WTC11 (cell line): ENCODE data around the gene BRINP1. TPM values are rescaled to one million over a fixed set of nuclear protein-coding genes. Genes with fewer than 3 reads are reported as not detected.
A peak's percentile ranks its signal among the peaks of the same experiment; 100 is the strongest.

Source experiments
- ATAC-seq: fragments of 200-7000 bp; cut with Tn5 transposase; 2 replicates; pipeline ENCODE4 v1.10.0; 2021; ENCODE audit warnings: mild to moderate bottlenecking, moderate library complexity
- CTCF ChIA-PET: fragments of 300-600 bp; sonication (Branson Sonifier 250); formaldehyde crosslinking; loops from one replicate; lab custom pipeline; 2021; ENCODE audit warnings: antibody characterized with exemption; lab: Charles Lee
- POLR2A ChIA-PET: fragments of 350-600 bp; sonication (Branson Sonifier 250); formaldehyde crosslinking; loops from one replicate; lab custom pipeline; 2021; ENCODE audit warnings: antibody characterized with exemption; lab: Charles Lee
- DNase-seq: peaks from one replicate; pipeline ENCODE4 v3.0.0; 2021; ENCODE audit warnings: low spot score
- H3K27ac Mint-ChIP-seq: 2 replicates; pipeline ENCODE4 v1.8.0; 2021; ENCODE audit warnings: mixed read lengths
- H3K27me3 Mint-ChIP-seq: 2 replicates; pipeline ENCODE4 v1.8.0; 2021; ENCODE audit warnings: low read depth, mild to moderate bottlenecking, moderate library complexity, mixed read lengths
- H3K36me3 Mint-ChIP-seq: 2 replicates; pipeline ENCODE4 v1.8.0; 2021; ENCODE audit warnings: mixed read lengths
- H3K4me1 Mint-ChIP-seq: 2 replicates; pipeline ENCODE4 v1.8.0; 2022; ENCODE audit warnings: mixed read lengths
- H3K4me3 Mint-ChIP-seq: 2 replicates; pipeline ENCODE4 v1.8.0; 2021; ENCODE audit warnings: mild to moderate bottlenecking, moderate library complexity, mixed read lengths
- H3K9me3 Mint-ChIP-seq: 2 replicates; pipeline ENCODE4 v1.8.0; 2021; ENCODE audit warnings: mixed read lengths
- ATF1 ChIP-seq: sonication (generic); formaldehyde crosslinking; IDR thresholded peaks from 2 replicates; pipeline ENCODE4 v1.8.1; 2023; ENCODE audit warnings: mild to moderate bottlenecking, moderate library complexity, missing genetic modification reagents
- EMX1 ChIP-seq: fragments of 250-450 bp; sonication (Bioruptor Pico); IDR thresholded peaks from 2 replicates; pipeline ENCODE4 v1.8.0; 2021; ENCODE audit warnings: mild to moderate bottlenecking
- KAT7 ChIP-seq: sonication (generic); formaldehyde crosslinking; IDR thresholded peaks from 2 replicates; pipeline ENCODE4 v1.8.1; 2023; ENCODE audit warnings: missing genetic modification reagents, mild to moderate bottlenecking, borderline replicate concordance
- NFYB ChIP-seq: sonication (generic); formaldehyde crosslinking; conservative IDR thresholded peaks from 2 replicates; pipeline ENCODE4 v1.8.0; 2022; ENCODE audit warnings: low read depth, missing genetic modification reagents
- NR1H2 ChIP-seq: sonication (generic); formaldehyde crosslinking; IDR thresholded peaks from 2 replicates; pipeline ENCODE4 v1.9.0; 2021; ENCODE audit warnings: mild to moderate bottlenecking, moderate library complexity, missing genetic modification reagents
- OVOL2 ChIP-seq: fragments of 250-450 bp; sonication (Bioruptor Pico); IDR thresholded peaks from 2 replicates; pipeline ENCODE4 v1.9.0; 2021; ENCODE audit warnings: mild to moderate bottlenecking, borderline replicate concordance
- SMAD3 ChIP-seq: sonication (generic); formaldehyde crosslinking; IDR thresholded peaks from 2 replicates; pipeline ENCODE4 v1.8.0; 2022; ENCODE audit warnings: missing genetic modification reagents, mild to moderate bottlenecking, borderline replicate concordance
- SOX15 ChIP-seq: fragments of 250-450 bp; sonication (Bioruptor Pico); IDR thresholded peaks from 2 replicates; pipeline ENCODE4 v1.9.0; 2021; ENCODE audit warnings: mild to moderate bottlenecking
- TCF7 ChIP-seq: sonication (generic); formaldehyde crosslinking; IDR thresholded peaks from 2 replicates; pipeline ENCODE4 v1.8.0; 2022; ENCODE audit warnings: mild to moderate bottlenecking, low read depth, missing genetic modification reagents, moderate library complexity
- TEAD4 ChIP-seq: sonication (generic); formaldehyde crosslinking; IDR thresholded peaks from 2 replicates; pipeline ENCODE4 v1.8.0; 2022; ENCODE audit warnings: mild to moderate bottlenecking, missing genetic modification reagents
- ZNF138 ChIP-seq: sonication (generic); formaldehyde crosslinking; conservative IDR thresholded peaks from 2 replicates; pipeline ENCODE4 v1.8.1; 2022; ENCODE audit warnings: mild to moderate bottlenecking, moderate library complexity, missing genetic modification reagents
- ZNF396 ChIP-seq: fragments of 250-450 bp; sonication (Bioruptor Pico); IDR thresholded peaks from 2 replicates; pipeline ENCODE4 v1.8.0; 2021; ENCODE audit warnings: mild to moderate bottlenecking, moderate library complexity, borderline replicate concordance
- ZNF416 ChIP-seq: fragments of 250-450 bp; sonication (Bioruptor Pico); IDR thresholded peaks from 2 replicates; pipeline ENCODE4 v1.9.0; 2021; ENCODE audit warnings: mild to moderate bottlenecking, inconsistent platforms
- total RNA-seq: library from RNA; stranded (reverse); gene quantifications from 3 replicates; pipeline ENCODE4 v1.2.3, GENCODE V29; 2021
- TF ChIP-seq, protein P1 (sequence below): sonication (generic); formaldehyde crosslinking; IDR thresholded peaks from 2 replicates; pipeline ENCODE4 v1.8.1; 2023; ENCODE audit warnings: mild to moderate bottlenecking, moderate library complexity, missing genetic modification reagents
- TF ChIP-seq, protein P2 (sequence below): sonication (generic); formaldehyde crosslinking; IDR thresholded peaks from 2 replicates; pipeline ENCODE4 v1.8.1; 2022; ENCODE audit warnings: low read depth, mild to moderate bottlenecking, moderate library complexity, missing genetic modification reagents, borderline replicate concordance
- TF ChIP-seq, protein P3 (sequence below): sonication (generic); formaldehyde crosslinking; IDR thresholded peaks from 2 replicates; pipeline ENCODE4 v1.8.1; 2022; ENCODE audit warnings: mild to moderate bottlenecking, missing genetic modification reagents, moderate library complexity, borderline replicate concordance
- TF ChIP-seq, protein P4 (sequence below): sonication (generic); formaldehyde crosslinking; conservative IDR thresholded peaks from 2 replicates; pipeline ENCODE4 v1.8.1; 2022; ENCODE audit warnings: mild to moderate bottlenecking, missing genetic modification reagents
- TF ChIP-seq, protein P5 (sequence below): fragments of 200-600 bp; IDR thresholded peaks from 2 replicates; pipeline ENCODE4 v1.8.0; 2022; ENCODE audit warnings: antibody characterized with exemption
- TF ChIP-seq, protein P6 (sequence below): sonication (generic); formaldehyde crosslinking; IDR thresholded peaks from 2 replicates; pipeline ENCODE4 v1.8.0; 2022; ENCODE audit warnings: mild to moderate bottlenecking, missing genetic modification reagents
- TF ChIP-seq, protein P7 (sequence below): sonication (generic); formaldehyde crosslinking; IDR thresholded peaks from 2 replicates; pipeline ENCODE4 v1.8.0; 2022; ENCODE audit warnings: mild to moderate bottlenecking, missing genetic modification reagents

Gene BRINP1
- total RNA-seq, 1 experiment from 2014 or later: 19.5 TPM

DNA sequence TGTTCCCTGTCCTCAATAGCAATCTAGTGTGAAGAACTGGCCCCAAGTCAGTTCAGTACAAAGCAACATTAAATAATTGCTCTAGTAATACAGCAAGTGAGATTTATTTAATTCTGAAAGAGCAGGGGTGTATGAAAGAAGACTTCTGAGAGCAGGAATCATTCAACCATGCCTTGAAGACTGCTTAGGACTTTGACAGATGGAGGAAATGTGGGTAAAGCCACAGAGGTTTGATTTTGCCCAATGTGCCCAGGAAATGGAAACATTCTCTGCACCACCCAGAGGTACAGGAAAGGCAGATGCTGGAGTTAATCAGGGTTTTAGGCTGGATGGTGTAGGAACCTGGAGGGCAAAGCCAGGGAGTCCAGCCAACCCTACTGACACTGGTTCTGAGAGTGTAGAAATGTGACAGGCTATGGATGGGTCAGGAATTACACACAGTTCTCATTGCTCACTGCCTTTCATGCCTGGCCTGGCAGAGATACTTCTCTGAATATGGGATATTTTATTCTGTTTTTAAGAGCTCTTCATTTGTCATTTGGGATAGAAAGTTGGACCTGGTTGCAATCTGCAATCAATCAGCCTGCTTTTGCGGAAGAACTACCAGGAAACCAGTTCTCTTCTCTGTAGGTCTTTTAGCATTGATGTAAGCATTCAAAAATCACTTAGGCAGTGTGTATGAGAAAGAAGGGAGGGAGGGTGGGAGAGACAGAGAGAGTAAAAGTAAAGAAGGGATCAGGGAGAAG lies 88.3 kb downstream of the BRINP1 start:
- no peak overlapping the region for H3K4me3 Mint-ChIP-seq
- no peak for TF ChIP-seq EMX1 (CRISPR knock-in tag)
- TF ChIP-seq TEAD4: no peak
- TF ChIP-seq OVOL2 (CRISPR knock-in tag): no peak
- ChIA-PET CTCF (no interaction called here), POLR2A (interaction anchor here (0.7 kb wide), 1 partner anchor 113 kb away, joined by 3 read pairs; no protein-coding TSS in a partner anchor)
- no peak for ATAC-seq
- H3K9me3 Mint-ChIP-seq: no peaks in the 10 kb centered on the region
- DNase-seq: no peak
- H3K4me1 Mint-ChIP-seq: peaks cover 67% of the 10 kb centered on the region
- no peak overlapping the region for H3K27ac Mint-ChIP-seq
- no peaks in the 10 kb centered on the region for H3K36me3 Mint-ChIP-seq
- no peaks in the 10 kb centered on the region for H3K27me3 Mint-ChIP-seq

DNA sequence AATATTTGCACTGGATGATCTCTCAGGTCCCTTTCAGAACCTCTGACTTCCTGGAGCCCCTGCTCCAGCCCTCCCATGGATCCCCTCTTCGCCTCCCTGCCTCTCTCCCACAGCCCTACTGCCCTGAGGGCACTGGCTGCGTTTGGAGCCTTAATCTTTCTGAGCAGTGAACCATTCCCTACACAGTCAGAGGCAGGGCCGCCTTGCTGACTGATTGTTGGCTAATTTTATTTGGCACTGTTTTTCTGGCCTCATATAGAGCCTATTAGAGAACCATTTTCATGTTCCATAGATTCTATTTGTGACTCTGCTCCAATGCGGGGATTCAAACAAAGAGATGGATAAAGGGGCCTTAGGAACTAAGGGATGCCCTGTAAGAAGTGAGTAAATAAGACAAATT lies 91.1 kb downstream of the BRINP1 start:
- POLR2A ChIA-PET: no interaction called here
- Mint-ChIP-seq H3K27me3 (no peaks in the 10 kb centered on the region), H3K9me3 (no peaks in the 10 kb centered on the region), H3K4me1 (peaks cover 55% of the 10 kb centered on the region), H3K27ac (no peak overlapping the region), H3K36me3 (no peaks in the 10 kb centered on the region), H3K4me3 (no peak overlapping the region)
- CTCF ChIA-PET: no interaction called here
- ATAC-seq (peak; percentile 59), DNase-seq (peak; percentile 21)
- TF ChIP-seq, protein P1, sequence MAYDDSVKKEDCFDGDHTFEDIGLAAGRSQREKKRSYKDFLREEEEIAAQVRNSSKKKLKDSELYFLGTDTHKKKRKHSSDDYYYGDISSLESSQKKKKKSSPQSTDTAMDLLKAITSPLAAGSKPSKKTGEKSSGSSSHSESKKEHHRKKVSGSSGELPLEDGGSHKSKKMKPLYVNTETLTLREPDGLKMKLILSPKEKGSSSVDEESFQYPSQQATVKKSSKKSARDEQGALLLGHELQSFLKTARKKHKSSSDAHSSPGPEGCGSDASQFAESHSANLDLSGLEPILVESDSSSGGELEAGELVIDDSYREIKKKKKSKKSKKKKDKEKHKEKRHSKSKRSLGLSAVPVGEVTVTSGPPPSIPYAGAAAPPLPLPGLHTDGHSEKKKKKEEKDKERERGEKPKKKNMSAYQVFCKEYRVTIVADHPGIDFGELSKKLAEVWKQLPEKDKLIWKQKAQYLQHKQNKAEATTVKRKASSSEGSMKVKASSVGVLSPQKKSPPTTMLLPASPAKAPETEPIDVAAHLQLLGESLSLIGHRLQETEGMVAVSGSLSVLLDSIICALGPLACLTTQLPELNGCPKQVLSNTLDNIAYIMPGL (CRISPR knock-in tag): no peak

DNA sequence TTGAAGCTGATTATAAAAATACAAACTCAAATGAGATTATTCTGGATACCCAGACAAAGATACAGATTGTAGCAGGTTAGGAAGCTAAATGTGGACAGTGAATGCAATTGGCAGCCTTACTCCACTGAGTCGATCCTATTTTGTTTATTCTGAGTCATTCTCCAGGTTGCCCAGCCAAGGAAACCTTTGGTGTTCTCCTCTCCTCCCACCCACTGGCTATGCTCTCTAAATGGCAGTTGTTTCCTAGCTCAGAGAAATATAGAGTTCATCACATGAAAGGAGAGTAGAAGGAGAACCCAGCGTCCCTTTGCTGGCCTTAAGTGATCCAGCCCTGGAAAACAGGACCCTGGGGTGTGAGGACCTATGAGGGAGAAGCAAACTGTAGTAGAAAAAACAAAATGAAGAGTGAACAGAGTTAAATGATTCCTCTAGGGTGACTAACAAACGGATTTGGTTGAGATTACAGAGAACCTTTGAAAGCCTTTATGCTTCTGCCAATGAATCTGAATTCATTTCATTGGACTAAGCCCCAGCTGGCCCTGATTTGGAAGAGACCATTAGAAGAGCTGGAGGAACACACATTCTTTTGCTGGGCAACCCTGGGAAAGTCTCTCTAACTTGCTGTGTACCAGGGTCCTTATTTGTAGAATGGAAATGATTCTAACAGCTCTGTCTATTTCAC lies 95.1 kb downstream of the BRINP1 start:
- H3K36me3 Mint-ChIP-seq: no peaks in the 10 kb centered on the region
- H3K27ac Mint-ChIP-seq: no peak overlapping the region; the same call in 1 of the 2 replicates
- ChIA-PET CTCF (interaction anchor here (0.8 to 3.0 kb wide), 2 partner anchors 10 to 91 kb away, joined by 3 to 20 read pairs; no protein-coding TSS in a partner anchor), POLR2A (no interaction called here)
- peaks cover 48% of the 10 kb centered on the region for H3K4me1 Mint-ChIP-seq
- no peak overlapping the region for H3K4me3 Mint-ChIP-seq
- no peak for DNase-seq
- no peaks in the 10 kb centered on the region for H3K27me3 Mint-ChIP-seq
- no peak for ATAC-seq
- no peaks in the 10 kb centered on the region for H3K9me3 Mint-ChIP-seq
- no peak for TF ChIP-seq ZNF416 (CRISPR knock-in tag)
- no peak for TF ChIP-seq SOX15 (CRISPR knock-in tag)
- TF ChIP-seq SMAD3 (CRISPR knock-in tag): no peak
- TF ChIP-seq ZNF396 (CRISPR knock-in tag): no peak
- TF ChIP-seq, protein P2, sequence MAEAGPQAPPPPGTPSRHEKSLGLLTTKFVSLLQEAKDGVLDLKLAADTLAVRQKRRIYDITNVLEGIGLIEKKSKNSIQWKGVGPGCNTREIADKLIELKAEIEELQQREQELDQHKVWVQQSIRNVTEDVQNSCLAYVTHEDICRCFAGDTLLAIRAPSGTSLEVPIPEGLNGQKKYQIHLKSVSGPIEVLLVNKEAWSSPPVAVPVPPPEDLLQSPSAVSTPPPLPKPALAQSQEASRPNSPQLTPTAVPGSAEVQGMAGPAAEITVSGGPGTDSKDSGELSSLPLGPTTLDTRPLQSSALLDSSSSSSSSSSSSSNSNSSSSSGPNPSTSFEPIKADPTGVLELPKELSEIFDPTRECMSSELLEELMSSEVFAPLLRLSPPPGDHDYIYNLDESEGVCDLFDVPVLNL: no peak
- TF ChIP-seq ZNF138: no peak
- TF ChIP-seq NFYB: no peak
- TF ChIP-seq KAT7: no peak
- TF ChIP-seq, protein P3, sequence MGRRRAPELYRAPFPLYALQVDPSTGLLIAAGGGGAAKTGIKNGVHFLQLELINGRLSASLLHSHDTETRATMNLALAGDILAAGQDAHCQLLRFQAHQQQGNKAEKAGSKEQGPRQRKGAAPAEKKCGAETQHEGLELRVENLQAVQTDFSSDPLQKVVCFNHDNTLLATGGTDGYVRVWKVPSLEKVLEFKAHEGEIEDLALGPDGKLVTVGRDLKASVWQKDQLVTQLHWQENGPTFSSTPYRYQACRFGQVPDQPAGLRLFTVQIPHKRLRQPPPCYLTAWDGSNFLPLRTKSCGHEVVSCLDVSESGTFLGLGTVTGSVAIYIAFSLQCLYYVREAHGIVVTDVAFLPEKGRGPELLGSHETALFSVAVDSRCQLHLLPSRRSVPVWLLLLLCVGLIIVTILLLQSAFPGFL: no peak
- TF ChIP-seq TCF7: no peak
- TF ChIP-seq, protein P4, sequence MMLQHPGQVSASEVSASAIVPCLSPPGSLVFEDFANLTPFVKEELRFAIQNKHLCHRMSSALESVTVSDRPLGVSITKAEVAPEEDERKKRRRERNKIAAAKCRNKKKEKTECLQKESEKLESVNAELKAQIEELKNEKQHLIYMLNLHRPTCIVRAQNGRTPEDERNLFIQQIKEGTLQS (CRISPR knock-in tag): no peak
- TF ChIP-seq, protein P5, sequence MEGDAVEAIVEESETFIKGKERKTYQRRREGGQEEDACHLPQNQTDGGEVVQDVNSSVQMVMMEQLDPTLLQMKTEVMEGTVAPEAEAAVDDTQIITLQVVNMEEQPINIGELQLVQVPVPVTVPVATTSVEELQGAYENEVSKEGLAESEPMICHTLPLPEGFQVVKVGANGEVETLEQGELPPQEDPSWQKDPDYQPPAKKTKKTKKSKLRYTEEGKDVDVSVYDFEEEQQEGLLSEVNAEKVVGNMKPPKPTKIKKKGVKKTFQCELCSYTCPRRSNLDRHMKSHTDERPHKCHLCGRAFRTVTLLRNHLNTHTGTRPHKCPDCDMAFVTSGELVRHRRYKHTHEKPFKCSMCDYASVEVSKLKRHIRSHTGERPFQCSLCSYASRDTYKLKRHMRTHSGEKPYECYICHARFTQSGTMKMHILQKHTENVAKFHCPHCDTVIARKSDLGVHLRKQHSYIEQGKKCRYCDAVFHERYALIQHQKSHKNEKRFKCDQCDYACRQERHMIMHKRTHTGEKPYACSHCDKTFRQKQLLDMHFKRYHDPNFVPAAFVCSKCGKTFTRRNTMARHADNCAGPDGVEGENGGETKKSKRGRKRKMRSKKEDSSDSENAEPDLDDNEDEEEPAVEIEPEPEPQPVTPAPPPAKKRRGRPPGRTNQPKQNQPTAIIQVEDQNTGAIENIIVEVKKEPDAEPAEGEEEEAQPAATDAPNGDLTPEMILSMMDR: no peak
- TF ChIP-seq, protein P6, sequence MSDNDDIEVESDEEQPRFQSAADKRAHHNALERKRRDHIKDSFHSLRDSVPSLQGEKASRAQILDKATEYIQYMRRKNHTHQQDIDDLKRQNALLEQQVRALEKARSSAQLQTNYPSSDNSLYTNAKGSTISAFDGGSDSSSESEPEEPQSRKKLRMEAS (CRISPR knock-in tag): no peak
- TF ChIP-seq ATF1 (CRISPR knock-in tag): no peak
- TF ChIP-seq NR1H2 (CRISPR knock-in tag): no peak
- TF ChIP-seq, protein P7, sequence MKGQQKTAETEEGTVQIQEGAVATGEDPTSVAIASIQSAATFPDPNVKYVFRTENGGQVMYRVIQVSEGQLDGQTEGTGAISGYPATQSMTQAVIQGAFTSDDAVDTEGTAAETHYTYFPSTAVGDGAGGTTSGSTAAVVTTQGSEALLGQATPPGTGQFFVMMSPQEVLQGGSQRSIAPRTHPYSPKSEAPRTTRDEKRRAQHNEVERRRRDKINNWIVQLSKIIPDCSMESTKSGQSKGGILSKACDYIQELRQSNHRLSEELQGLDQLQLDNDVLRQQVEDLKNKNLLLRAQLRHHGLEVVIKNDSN (CRISPR knock-in tag): no peak
